ENCODE results near the gene PFKFB2.

GRCh38 chr1:207039380-207040180 lies 13.5 kb upstream of the PFKFB2 start:
- TF ChIP-seq CTCF (IDR thresholded peaks at IDR 0.05; ENCODE audit: low read depth, low read length, poor library complexity, severe bottlenecking) (no peak), EZH2phosphoT487 (IDR thresholded peaks at IDR 0.05; ENCODE audit: borderline replicate concordance, low read length) (no peak)

All from DOHH2 (cell line).